Measurements from ENCODE around the gene RPL7A. TPM values are rescaled to one million over a fixed set of nuclear protein-coding genes. Genes with fewer than 3 reads are reported as not detected.

The RPL7A gene
- total and polyA plus RNA-seq, 2 of the 13 experiments (the other 11 are each of a cell fraction or from before 2014, with no cell fraction given): 2,401 to 2,938 TPM

DNA sequence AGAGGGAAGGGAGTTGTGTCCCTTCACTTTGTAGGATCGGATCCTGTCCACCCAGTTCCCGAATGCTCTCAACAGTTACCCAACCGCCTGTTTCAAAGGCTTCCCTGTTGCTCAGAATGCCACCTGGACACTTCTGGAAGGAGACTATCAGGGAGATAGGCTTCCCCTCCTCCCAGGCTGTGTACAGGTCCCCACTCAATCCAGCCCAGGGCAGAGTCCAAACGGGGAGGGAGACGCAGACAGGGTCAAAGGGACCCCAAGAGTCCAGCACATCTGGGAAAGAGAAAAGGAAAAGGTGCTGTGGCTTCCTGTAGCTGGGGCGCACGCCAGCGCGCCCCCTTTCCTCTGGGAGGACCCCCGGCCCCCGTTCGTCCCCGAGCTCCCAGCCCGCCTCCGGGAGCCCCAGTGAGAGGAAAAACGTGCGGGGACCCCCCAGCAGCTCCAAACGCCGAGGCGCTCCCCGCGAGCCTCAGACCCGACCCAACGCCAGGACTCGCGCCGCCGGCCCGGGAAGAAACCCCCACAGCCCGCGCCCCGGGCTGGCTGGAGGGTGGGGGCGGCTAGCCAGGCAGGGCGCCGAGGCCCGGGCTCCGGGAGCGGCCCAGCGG is 27.2 kb downstream of the RPL7A start (continued):
- TF ChIP-seq, protein P1, sequence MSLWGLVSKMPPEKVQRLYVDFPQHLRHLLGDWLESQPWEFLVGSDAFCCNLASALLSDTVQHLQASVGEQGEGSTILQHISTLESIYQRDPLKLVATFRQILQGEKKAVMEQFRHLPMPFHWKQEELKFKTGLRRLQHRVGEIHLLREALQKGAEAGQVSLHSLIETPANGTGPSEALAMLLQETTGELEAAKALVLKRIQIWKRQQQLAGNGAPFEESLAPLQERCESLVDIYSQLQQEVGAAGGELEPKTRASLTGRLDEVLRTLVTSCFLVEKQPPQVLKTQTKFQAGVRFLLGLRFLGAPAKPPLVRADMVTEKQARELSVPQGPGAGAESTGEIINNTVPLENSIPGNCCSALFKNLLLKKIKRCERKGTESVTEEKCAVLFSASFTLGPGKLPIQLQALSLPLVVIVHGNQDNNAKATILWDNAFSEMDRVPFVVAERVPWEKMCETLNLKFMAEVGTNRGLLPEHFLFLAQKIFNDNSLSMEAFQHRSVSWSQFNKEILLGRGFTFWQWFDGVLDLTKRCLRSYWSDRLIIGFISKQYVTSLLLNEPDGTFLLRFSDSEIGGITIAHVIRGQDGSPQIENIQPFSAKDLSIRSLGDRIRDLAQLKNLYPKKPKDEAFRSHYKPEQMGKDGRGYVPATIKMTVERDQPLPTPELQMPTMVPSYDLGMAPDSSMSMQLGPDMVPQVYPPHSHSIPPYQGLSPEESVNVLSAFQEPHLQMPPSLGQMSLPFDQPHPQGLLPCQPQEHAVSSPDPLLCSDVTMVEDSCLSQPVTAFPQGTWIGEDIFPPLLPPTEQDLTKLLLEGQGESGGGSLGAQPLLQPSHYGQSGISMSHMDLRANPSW (CRISPR knock-in tag; IDR thresholded peaks at IDR 0.05; ENCODE audit: borderline replicate concordance): no peak
- TF ChIP-seq ZSCAN31 (CRISPR knock-in tag; IDR thresholded peaks at IDR 0.05; ENCODE audit: low read depth) (peak; percentile 43; the same call in 1 of the 2 replicates), HOXD1 (CRISPR knock-in tag; IDR thresholded peaks at IDR 0.05) (0 out of 2 replicates have a peak, but pooled peaks have one; percentile 34), ZNF772 (CRISPR knock-in tag; IDR thresholded peaks at IDR 0.05) (0 out of 2 replicates have a peak, but pooled peaks have one; percentile 27), MED13 (CRISPR knock-in tag; IDR thresholded peaks at IDR 0.05) (no peak; the same call in 1 of the 2 replicates), PHF8 (CRISPR knock-in tag; IDR thresholded peaks at IDR 0.05) (peak; percentile 24), ATM (IDR thresholded peaks at IDR 0.05; ENCODE audit: borderline replicate concordance) (no peak), FOXC1 (CRISPR knock-in tag; IDR thresholded peaks at IDR 0.05; ENCODE audit: borderline replicate concordance) (peak; percentile 51; the same call in 1 of the 2 replicates), MEIS1 (CRISPR knock-in tag; IDR thresholded peaks at IDR 0.05; ENCODE audit: borderline replicate concordance) (no peak; the same call in 1 of the 2 replicates), ZNF34 (CRISPR knock-in tag; IDR thresholded peaks at IDR 0.05; ENCODE audit: borderline replicate concordance) (no peak), CENPX (CRISPR knock-in tag; IDR thresholded peaks at IDR 0.05) (no peak), ZMYM4 (CRISPR knock-in tag; IDR thresholded peaks at IDR 0.05) (peak; percentile 51; the same call in 1 of the 2 replicates), AGO2 (optimal IDR thresholded peaks at IDR 0.05; ENCODE audit: low read depth, low read length) (peak; percentile 80), HNF4A (CRISPR knock-in tag; IDR thresholded peaks at IDR 0.05) (peak; percentile 92), ZNF20 (CRISPR knock-in tag; IDR thresholded peaks at IDR 0.05) (no peak), MBD4 (IDR thresholded peaks at IDR 0.05; ENCODE audit: borderline replicate concordance, low read length) (no peak), HMGA1 (CRISPR knock-in tag; conservative IDR thresholded peaks at IDR 0.05) (no peak), POLR2G (IDR thresholded peaks at IDR 0.05; ENCODE audit: low read depth, low read length) (no peak), SP5 (CRISPR knock-in tag; IDR thresholded peaks at IDR 0.05; ENCODE audit: borderline replicate concordance, low read depth) (0 out of 2 replicates have a peak, but pooled peaks have one; percentile 9)
- TF ChIP-seq, protein P2, sequence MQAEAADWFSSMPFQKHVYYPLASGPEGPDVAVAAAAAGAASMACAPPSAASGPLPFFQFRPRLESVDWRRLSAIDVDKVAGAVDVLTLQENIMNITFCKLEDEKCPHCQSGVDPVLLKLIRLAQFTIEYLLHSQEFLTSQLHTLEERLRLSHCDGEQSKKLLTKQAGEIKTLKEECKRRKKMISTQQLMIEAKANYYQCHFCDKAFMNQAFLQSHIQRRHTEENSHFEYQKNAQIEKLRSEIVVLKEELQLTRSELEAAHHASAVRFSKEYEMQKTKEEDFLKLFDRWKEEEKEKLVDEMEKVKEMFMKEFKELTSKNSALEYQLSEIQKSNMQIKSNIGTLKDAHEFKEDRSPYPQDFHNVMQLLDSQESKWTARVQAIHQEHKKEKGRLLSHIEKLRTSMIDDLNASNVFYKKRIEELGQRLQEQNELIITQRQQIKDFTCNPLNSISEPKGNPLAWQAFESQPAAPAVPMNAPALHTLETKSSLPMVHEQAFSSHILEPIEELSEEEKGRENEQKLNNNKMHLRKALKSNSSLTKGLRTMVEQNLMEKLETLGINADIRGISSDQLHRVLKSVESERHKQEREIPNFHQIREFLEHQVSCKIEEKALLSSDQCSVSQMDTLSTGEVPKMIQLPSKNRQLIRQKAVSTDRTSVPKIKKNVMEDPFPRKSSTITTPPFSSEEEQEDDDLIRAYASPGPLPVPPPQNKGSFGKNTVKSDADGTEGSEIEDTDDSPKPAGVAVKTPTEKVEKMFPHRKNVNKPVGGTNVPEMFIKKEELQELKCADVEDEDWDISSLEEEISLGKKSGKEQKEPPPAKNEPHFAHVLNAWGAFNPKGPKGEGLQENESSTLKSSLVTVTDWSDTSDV (CRISPR knock-in tag; IDR thresholded peaks at IDR 0.05): no peak
- TF ChIP-seq, protein P3, sequence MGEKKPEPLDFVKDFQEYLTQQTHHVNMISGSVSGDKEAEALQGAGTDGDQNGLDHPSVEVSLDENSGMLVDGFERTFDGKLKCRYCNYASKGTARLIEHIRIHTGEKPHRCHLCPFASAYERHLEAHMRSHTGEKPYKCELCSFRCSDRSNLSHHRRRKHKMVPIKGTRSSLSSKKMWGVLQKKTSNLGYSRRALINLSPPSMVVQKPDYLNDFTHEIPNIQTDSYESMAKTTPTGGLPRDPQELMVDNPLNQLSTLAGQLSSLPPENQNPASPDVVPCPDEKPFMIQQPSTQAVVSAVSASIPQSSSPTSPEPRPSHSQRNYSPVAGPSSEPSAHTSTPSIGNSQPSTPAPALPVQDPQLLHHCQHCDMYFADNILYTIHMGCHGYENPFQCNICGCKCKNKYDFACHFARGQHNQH (CRISPR knock-in tag; IDR thresholded peaks at IDR 0.05): 0 out of 2 replicates have a peak, but pooled peaks have one; percentile 20
- TF ChIP-seq, protein P4, sequence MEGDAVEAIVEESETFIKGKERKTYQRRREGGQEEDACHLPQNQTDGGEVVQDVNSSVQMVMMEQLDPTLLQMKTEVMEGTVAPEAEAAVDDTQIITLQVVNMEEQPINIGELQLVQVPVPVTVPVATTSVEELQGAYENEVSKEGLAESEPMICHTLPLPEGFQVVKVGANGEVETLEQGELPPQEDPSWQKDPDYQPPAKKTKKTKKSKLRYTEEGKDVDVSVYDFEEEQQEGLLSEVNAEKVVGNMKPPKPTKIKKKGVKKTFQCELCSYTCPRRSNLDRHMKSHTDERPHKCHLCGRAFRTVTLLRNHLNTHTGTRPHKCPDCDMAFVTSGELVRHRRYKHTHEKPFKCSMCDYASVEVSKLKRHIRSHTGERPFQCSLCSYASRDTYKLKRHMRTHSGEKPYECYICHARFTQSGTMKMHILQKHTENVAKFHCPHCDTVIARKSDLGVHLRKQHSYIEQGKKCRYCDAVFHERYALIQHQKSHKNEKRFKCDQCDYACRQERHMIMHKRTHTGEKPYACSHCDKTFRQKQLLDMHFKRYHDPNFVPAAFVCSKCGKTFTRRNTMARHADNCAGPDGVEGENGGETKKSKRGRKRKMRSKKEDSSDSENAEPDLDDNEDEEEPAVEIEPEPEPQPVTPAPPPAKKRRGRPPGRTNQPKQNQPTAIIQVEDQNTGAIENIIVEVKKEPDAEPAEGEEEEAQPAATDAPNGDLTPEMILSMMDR (CRISPR knock-in tag; IDR thresholded peaks at IDR 0.05): peak; percentile 59

Measured in HepG2 (cell line).